ENCODE measurements around the gene LAYN. TPM values are rescaled to one million over a fixed set of nuclear protein-coding genes. Genes with fewer than 3 reads are reported as not detected.

Gene LAYN
- polyA plus RNA-seq, 1 experiment: 302 TPM

DNA sequence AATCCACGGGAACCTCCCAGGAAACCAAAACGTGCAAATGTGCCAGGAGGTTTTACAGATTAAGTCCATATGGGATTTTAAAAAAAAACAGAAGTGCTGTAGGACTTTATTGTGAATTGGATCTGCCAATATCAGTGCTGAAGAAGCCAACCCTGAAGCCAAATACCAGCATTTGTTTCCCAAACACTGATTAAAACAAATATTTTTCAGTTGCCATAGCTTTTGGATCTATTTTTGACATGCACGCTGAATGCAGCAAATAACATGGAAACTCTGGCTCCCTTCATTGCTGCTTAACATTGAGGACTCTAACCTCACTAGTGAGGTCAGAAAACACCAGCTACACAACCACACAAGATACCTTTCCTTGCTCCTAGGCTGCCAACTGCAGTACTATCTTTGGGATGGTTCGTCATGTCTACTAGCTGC is 33.3 kb downstream of the LAYN start:
- POLR2A ChIA-PET: no interaction called here
- no peaks in the 10 kb centered on the region for H3K27me3 ChIP-seq (ENCODE audit: control insufficient read depth, insufficient read depth, low read length)
- H3K4me3 ChIP-seq (ENCODE audit: low read depth, low read length): no peak overlapping the region
- DNase-seq (ENCODE audit: low read depth): no peak
- CTCF ChIA-PET: interaction anchor here (0.7 to 2.5 kb wide), 6 partner anchors 8 to 264 kb away, joined by 3 to 8 read pairs (median 4); partner anchors contain the start of gene PPP2R1B
- TF ChIP-seq, protein P1, sequence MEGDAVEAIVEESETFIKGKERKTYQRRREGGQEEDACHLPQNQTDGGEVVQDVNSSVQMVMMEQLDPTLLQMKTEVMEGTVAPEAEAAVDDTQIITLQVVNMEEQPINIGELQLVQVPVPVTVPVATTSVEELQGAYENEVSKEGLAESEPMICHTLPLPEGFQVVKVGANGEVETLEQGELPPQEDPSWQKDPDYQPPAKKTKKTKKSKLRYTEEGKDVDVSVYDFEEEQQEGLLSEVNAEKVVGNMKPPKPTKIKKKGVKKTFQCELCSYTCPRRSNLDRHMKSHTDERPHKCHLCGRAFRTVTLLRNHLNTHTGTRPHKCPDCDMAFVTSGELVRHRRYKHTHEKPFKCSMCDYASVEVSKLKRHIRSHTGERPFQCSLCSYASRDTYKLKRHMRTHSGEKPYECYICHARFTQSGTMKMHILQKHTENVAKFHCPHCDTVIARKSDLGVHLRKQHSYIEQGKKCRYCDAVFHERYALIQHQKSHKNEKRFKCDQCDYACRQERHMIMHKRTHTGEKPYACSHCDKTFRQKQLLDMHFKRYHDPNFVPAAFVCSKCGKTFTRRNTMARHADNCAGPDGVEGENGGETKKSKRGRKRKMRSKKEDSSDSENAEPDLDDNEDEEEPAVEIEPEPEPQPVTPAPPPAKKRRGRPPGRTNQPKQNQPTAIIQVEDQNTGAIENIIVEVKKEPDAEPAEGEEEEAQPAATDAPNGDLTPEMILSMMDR (IDR thresholded peaks at IDR 0.05; ENCODE audit: insufficient read depth, low read depth, low read length): no peak
- no peaks in the 10 kb centered on the region for H3K36me3 ChIP-seq (ENCODE audit: control insufficient read depth, insufficient read depth, low read length)

DNA sequence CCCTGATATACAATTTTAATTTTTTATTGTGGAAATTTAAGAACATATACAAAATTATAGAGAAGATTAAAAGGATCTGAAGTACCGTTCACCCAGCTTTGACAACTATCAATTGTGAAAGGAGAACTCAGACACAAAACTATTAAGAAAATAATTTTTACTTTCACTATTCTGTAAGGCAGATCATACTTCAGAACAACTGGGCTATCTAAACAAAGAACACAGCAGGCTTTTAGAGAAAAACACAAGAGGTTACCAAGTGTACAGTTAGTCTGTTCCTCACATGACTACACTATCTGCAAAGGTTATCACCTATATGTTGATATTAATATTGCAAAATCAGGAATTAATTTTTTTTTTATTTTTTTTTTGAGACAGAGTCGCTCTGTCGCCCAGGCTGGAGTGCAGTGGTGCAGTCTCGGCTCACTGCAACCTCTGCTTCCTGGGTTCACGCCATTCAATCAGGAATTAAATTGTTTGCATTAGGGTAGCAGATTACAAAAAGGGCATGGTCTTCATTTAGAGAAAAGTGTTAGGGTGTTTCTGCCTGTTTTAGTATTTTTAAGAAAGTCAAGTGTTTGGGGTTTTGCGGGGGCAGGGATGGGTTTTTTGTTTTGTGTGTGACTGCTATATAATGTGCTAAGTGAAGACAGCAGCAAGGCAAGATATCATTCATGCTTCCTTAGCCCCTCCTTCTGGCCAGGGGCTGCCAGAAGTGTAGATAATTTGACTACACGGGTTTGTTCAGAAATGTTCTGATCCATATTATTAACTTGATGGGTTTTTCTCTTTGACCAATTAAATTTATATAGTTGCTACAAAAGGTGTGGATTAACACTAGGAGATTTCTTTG is 34.1 kb downstream of the LAYN start:
- POLR2A ChIA-PET: no interaction called here
- CTCF ChIA-PET: interaction anchor here (0.7 to 1.4 kb wide), 3 partner anchors 9 to 263 kb away, joined by 3 to 5 read pairs (median 3); no protein-coding TSS in a partner anchor
- Histone ChIP-seq H3K4me3 (ENCODE audit: low read depth, low read length) (no peak overlapping the region), H3K36me3 (ENCODE audit: control insufficient read depth, insufficient read depth, low read length) (no peaks in the 10 kb centered on the region), H3K27me3 (ENCODE audit: control insufficient read depth, insufficient read depth, low read length) (no peaks in the 10 kb centered on the region)
- DNase-seq (ENCODE audit: low read depth): no peak
- TF ChIP-seq, protein P1 (IDR thresholded peaks at IDR 0.05; ENCODE audit: insufficient read depth, low read depth, low read length): no peak

DNA sequence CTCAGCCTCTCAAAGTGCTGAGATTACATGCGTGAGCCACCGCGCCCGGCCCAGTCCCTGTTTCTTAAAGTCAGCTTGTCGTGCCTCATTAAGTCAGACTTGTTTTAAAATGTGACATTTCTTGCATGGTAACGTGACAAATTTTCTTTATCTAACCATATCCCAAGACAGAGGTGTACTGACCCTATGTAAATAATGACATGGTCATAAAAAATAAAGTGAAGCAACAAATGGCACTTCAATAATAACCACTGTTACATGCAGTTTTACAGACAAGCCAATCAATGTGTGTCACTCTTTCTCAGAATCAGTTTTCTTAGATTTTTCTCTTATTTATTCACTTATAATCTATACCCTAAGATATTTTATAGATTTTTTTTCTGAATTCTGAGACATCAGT is 35.2 kb downstream of the LAYN start:
- H3K4me3 ChIP-seq (ENCODE audit: low read depth, low read length): no peak overlapping the region
- ChIA-PET POLR2A (no interaction called here), CTCF (no interaction called here)
- no peaks in the 10 kb centered on the region for H3K27me3 ChIP-seq (ENCODE audit: control insufficient read depth, insufficient read depth, low read length)
- no peak for DNase-seq (ENCODE audit: low read depth)
- TF ChIP-seq, protein P1 (IDR thresholded peaks at IDR 0.05; ENCODE audit: insufficient read depth, low read depth, low read length): no peak
- no peaks in the 10 kb centered on the region for H3K36me3 ChIP-seq (ENCODE audit: control insufficient read depth, insufficient read depth, low read length)

DNA sequence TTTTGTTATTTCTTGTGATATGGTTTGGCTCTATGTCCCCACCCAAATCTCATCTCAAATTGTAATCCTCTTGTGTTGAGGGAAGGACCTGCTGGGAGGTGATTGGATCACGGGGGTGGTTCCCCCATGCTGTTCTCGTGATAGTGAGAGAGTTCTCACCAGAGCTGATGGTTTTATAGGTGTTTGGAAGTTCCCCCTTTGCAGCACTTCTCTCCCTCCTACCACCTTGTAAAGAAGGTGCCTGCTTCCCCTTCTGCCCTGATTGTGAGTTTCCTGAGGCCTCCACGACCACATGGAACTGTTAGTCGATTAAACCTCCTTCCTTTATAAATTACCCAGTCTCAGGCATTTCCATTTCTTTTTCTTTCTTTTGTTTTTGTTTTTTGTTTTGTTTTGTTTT is 37.3 kb downstream of the LAYN start:
- CTCF ChIA-PET: interaction anchor here (1.6 kb wide), 1 partner anchor 9 kb away, joined by 5 read pairs; no protein-coding TSS in a partner anchor
- POLR2A ChIA-PET: no interaction called here
- Histone ChIP-seq H3K36me3 (ENCODE audit: control insufficient read depth, insufficient read depth, low read length) (no peaks in the 10 kb centered on the region), H3K27me3 (ENCODE audit: control insufficient read depth, insufficient read depth, low read length) (no peaks in the 10 kb centered on the region), H3K4me3 (ENCODE audit: low read depth, low read length) (no peak overlapping the region)
- no peak for DNase-seq (ENCODE audit: low read depth)
- TF ChIP-seq, protein P1 (IDR thresholded peaks at IDR 0.05; ENCODE audit: insufficient read depth, low read depth, low read length): no peak

DNA sequence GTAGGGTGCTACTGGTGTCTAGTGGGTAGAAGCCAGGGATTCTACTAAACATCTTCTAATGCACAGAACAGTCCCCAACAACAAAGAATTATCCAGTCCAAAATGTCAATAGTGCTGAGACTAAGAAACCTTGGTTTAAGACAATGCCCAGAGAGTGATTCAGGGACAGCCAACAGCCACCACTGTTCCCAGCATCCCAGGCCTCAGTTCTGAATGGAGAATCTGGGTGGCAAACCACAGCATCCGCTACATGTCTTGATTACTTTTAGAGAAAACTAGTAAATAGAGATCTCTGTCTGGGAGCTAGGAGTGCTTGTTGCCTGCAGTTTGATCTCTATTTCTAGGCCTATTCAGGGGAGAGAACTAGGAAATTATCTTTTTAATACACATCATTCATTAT is 40.8 kb downstream of the LAYN start:
- POLR2A ChIA-PET: no interaction called here

More for the DNA sequence above, 40.8 kb downstream of the LAYN start:
- no peak overlapping the region for H3K4me3 ChIP-seq (ENCODE audit: low read depth, low read length)
- H3K27me3 ChIP-seq (ENCODE audit: control insufficient read depth, insufficient read depth, low read length): no peaks in the 10 kb centered on the region
- H3K36me3 ChIP-seq (ENCODE audit: control insufficient read depth, insufficient read depth, low read length): no peaks in the 10 kb centered on the region
- DNase-seq (ENCODE audit: low read depth): no peak
- TF ChIP-seq, protein P1 (IDR thresholded peaks at IDR 0.05; ENCODE audit: insufficient read depth, low read depth, low read length): no peak
- CTCF ChIA-PET: interaction anchor here (2.2 kb wide), 1 partner anchor 127 kb away, joined by 5 read pairs; no protein-coding TSS in a partner anchor
